ENCODE results near the gene TDRD12.

GRCh38 chr19:32876919-32877285 lies 157.3 kb downstream of the TDRD12 start:
- TF ChIP-seq POLR2AphosphoS5 (IDR thresholded peaks at IDR 0.05) (no peak), CTCF (IDR thresholded peaks at IDR 0.05) (no peak)

Data from sigmoid colon (tissue), 4 donors.